WTC11 (cell line): ENCODE data around the gene TAF1B. TPM values are rescaled to one million over a fixed set of nuclear protein-coding genes. Genes with fewer than 3 reads are reported as not detected.
A peak's percentile ranks its signal among the peaks of the same experiment; 100 is the strongest.

Source experiments
- ATAC-seq: fragments of 200-7000 bp; cut with Tn5 transposase; 2 replicates; pipeline ENCODE4 v1.10.0; 2021; ENCODE audit warnings: mild to moderate bottlenecking, moderate library complexity
- CTCF ChIA-PET: fragments of 300-600 bp; sonication (Branson Sonifier 250); formaldehyde crosslinking; loops from one replicate; lab custom pipeline; 2021; ENCODE audit warnings: antibody characterized with exemption; lab: Charles Lee
- POLR2A ChIA-PET: fragments of 350-600 bp; sonication (Branson Sonifier 250); formaldehyde crosslinking; loops from one replicate; lab custom pipeline; 2021; ENCODE audit warnings: antibody characterized with exemption; lab: Charles Lee
- DNase-seq: peaks from one replicate; pipeline ENCODE4 v3.0.0; 2021; ENCODE audit warnings: low spot score
- H3K27ac Mint-ChIP-seq: 2 replicates; pipeline ENCODE4 v1.8.0; 2021; ENCODE audit warnings: mixed read lengths
- H3K27me3 Mint-ChIP-seq: 2 replicates; pipeline ENCODE4 v1.8.0; 2021; ENCODE audit warnings: low read depth, mild to moderate bottlenecking, moderate library complexity, mixed read lengths
- H3K36me3 Mint-ChIP-seq: 2 replicates; pipeline ENCODE4 v1.8.0; 2021; ENCODE audit warnings: mixed read lengths
- H3K4me1 Mint-ChIP-seq: 2 replicates; pipeline ENCODE4 v1.8.0; 2022; ENCODE audit warnings: mixed read lengths
- H3K4me3 Mint-ChIP-seq: 2 replicates; pipeline ENCODE4 v1.8.0; 2021; ENCODE audit warnings: mild to moderate bottlenecking, moderate library complexity, mixed read lengths
- H3K9me3 Mint-ChIP-seq: 2 replicates; pipeline ENCODE4 v1.8.0; 2021; ENCODE audit warnings: mixed read lengths
- AFF4 ChIP-seq: sonication (generic); formaldehyde crosslinking; IDR thresholded peaks from 2 replicates; pipeline ENCODE4 v1.8.1; 2023; ENCODE audit warnings: mild to moderate bottlenecking, missing genetic modification reagents, borderline replicate concordance
- AR ChIP-seq: fragments of 250-450 bp; sonication (Bioruptor Pico); IDR thresholded peaks from 2 replicates; pipeline ENCODE4 v1.9.0; 2021; ENCODE audit warnings: mild to moderate bottlenecking
- ATF2 ChIP-seq: sonication (generic); formaldehyde crosslinking; IDR thresholded peaks from 2 replicates; pipeline ENCODE4 v1.8.1; 2022; ENCODE audit warnings: low read depth, missing genetic modification reagents, borderline replicate concordance
- ATF3 ChIP-seq: sonication (generic); formaldehyde crosslinking; conservative IDR thresholded peaks from 2 replicates; pipeline ENCODE4 v1.8.1; 2022; ENCODE audit warnings: mild to moderate bottlenecking, missing genetic modification reagents
- CREB1 ChIP-seq: sonication (generic); formaldehyde crosslinking; IDR thresholded peaks from 2 replicates; pipeline ENCODE4 v1.8.0; 2023; ENCODE audit warnings: mild to moderate bottlenecking, missing genetic modification reagents
- CREM ChIP-seq: sonication (generic); formaldehyde crosslinking; IDR thresholded peaks from 2 replicates; pipeline ENCODE4 v1.8.1; 2022; ENCODE audit warnings: mild to moderate bottlenecking, missing genetic modification reagents, moderate library complexity
- FOXJ3 ChIP-seq: sonication (generic); formaldehyde crosslinking; IDR thresholded peaks from 2 replicates; pipeline ENCODE4 v1.9.0; 2021; ENCODE audit warnings: missing genetic modification reagents, mild to moderate bottlenecking, borderline replicate concordance
- FOXP1 ChIP-seq: sonication (generic); formaldehyde crosslinking; IDR thresholded peaks from 2 replicates; pipeline ENCODE4 v1.8.0; 2022; ENCODE audit warnings: missing genetic modification reagents, mild to moderate bottlenecking, moderate library complexity, borderline replicate concordance
- MAX ChIP-seq: sonication (generic); formaldehyde crosslinking; IDR thresholded peaks from 2 replicates; pipeline ENCODE4 v1.8.0; 2022; ENCODE audit warnings: mild to moderate bottlenecking, missing genetic modification reagents
- NFATC4 ChIP-seq: fragments of 250-450 bp; sonication (Bioruptor Pico); IDR thresholded peaks from 2 replicates; pipeline ENCODE4 v1.9.0; 2021; ENCODE audit warnings: mild to moderate bottlenecking
- NFE2L1 ChIP-seq: sonication (generic); formaldehyde crosslinking; IDR thresholded peaks from 2 replicates; pipeline ENCODE4 v1.8.1; 2023; ENCODE audit warnings: missing genetic modification reagents
- SOX15 ChIP-seq: fragments of 250-450 bp; sonication (Bioruptor Pico); IDR thresholded peaks from 2 replicates; pipeline ENCODE4 v1.9.0; 2021; ENCODE audit warnings: mild to moderate bottlenecking
- TCF7 ChIP-seq: sonication (generic); formaldehyde crosslinking; IDR thresholded peaks from 2 replicates; pipeline ENCODE4 v1.8.0; 2022; ENCODE audit warnings: mild to moderate bottlenecking, low read depth, missing genetic modification reagents, moderate library complexity
- TEAD4 ChIP-seq: sonication (generic); formaldehyde crosslinking; IDR thresholded peaks from 2 replicates; pipeline ENCODE4 v1.8.0; 2022; ENCODE audit warnings: mild to moderate bottlenecking, missing genetic modification reagents
- ZBTB21 ChIP-seq: sonication (generic); formaldehyde crosslinking; IDR thresholded peaks from 2 replicates; pipeline ENCODE4 v1.8.1; 2023; ENCODE audit warnings: mild to moderate bottlenecking, missing genetic modification reagents, borderline replicate concordance
- ZSCAN18 ChIP-seq: fragments of 250-450 bp; sonication (Bioruptor Pico); IDR thresholded peaks from 2 replicates; pipeline ENCODE4 v2.1.2; 2022; ENCODE audit warnings: mild to moderate bottlenecking, moderate library complexity
- total RNA-seq: library from RNA; stranded (reverse); gene quantifications from 3 replicates; pipeline ENCODE4 v1.2.3, GENCODE V29; 2021

The TAF1B gene
- total RNA-seq, 1 experiment from 2014 or later, result 28.8 TPM

- CTCF ChIA-PET, result interaction anchor here (0.7 kb wide), 1 partner anchor 168 kb away, joined by 3 read pairs; no protein-coding TSS in a partner anchor
- DNase-seq, result peak; percentile 24
- 0 out of 2 replicates have a peak overlapping the region, but pooled peaks have one; percentile 57 for H3K27ac Mint-ChIP-seq
- H3K4me1 Mint-ChIP-seq, result peaks cover 27% of the 10 kb centered on the region
- H3K9me3 Mint-ChIP-seq, result peaks cover 5% of the 10 kb centered on the region; the same call in 1 of the 2 replicates
- no peaks in the 10 kb centered on the region for H3K27me3 Mint-ChIP-seq
- TF ChIP-seq ATF2 (CRISPR knock-in tag) (no peak), ZBTB21 (0 out of 2 replicates have a peak, but pooled peaks have one; percentile 42)
- POLR2A ChIA-PET, result no interaction called here
- H3K4me3 Mint-ChIP-seq, result no peak overlapping the region
- peak; percentile 59 for ATAC-seq
- peaks cover 23% of the 10 kb centered on the region for H3K36me3 Mint-ChIP-seq
Measured at GRCh38 chr2:9937968-9938367, 94.7 kb downstream of the TAF1B start.

GRCh38 chr2:9939587-9940485 is 96.6 kb downstream of the TAF1B start:
- CTCF ChIA-PET, result interaction anchor here (0.6 to 1.7 kb wide), 3 partner anchors 44 to 126 kb away, joined by 3 to 4 read pairs (median 4); no protein-coding TSS in a partner anchor
- POLR2A ChIA-PET, result no interaction called here
- Mint-ChIP-seq H3K4me1 (peaks cover 27% of the 10 kb centered on the region), H3K27me3 (no peaks in the 10 kb centered on the region), H3K27ac (no peak overlapping the region), H3K9me3 (no peaks in the 10 kb centered on the region), H3K36me3 (peaks cover 6% of the 10 kb centered on the region), H3K4me3 (no peak overlapping the region)
- ATAC-seq, result no peak
- DNase-seq, result no peak
- TF ChIP-seq CREB1 (CRISPR knock-in tag) (no peak), ATF2 (CRISPR knock-in tag) (no peak), ZBTB21 (no peak), TEAD4 (CRISPR knock-in tag) (no peak), NFATC4 (no peak)
- TF ChIP-seq, all 79 proteins: peak for 0

- peaks cover 7% of the 10 kb centered on the region for H3K27me3 Mint-ChIP-seq
- H3K27ac Mint-ChIP-seq, result no peak overlapping the region
- DNase-seq, result peak; percentile 27
- ATAC-seq, result peak; percentile 70
- H3K4me1 Mint-ChIP-seq, result peaks cover 27% of the 10 kb centered on the region
- POLR2A ChIA-PET, result no interaction called here
- CTCF ChIA-PET, result interaction anchor here (0.6 to 1.8 kb wide), 9 partner anchors 9 to 163 kb away, joined by 3 to 13 read pairs (median 4); no protein-coding TSS in a partner anchor
- H3K9me3 Mint-ChIP-seq, result no peaks in the 10 kb centered on the region
- no peaks in the 10 kb centered on the region for H3K36me3 Mint-ChIP-seq
- no peak overlapping the region for H3K4me3 Mint-ChIP-seq
- no peak for TF ChIP-seq ZSCAN18 (CRISPR knock-in tag)
- TF ChIP-seq AFF4 (CRISPR knock-in tag), result no peak
- TF ChIP-seq FOXP1 (CRISPR knock-in tag), result no peak
- TF ChIP-seq AR (CRISPR knock-in tag), result no peak
- TF ChIP-seq SOX15 (CRISPR knock-in tag), result no peak
- no peak for TF ChIP-seq NFE2L1 (CRISPR knock-in tag)
- no peak for TF ChIP-seq ATF3 (CRISPR knock-in tag)
- no peak for TF ChIP-seq CREM (CRISPR knock-in tag)
- no peak for TF ChIP-seq TCF7 (CRISPR knock-in tag)
- TF ChIP-seq FOXJ3 (CRISPR knock-in tag), result no peak
- no peak for TF ChIP-seq MAX (CRISPR knock-in tag)
Measured at GRCh38 chr2:9941196-9941995, 98.1 kb downstream of the TAF1B start.
